Transverse colon (tissue), 4 donors: ENCODE results near the gene FAM174C.

Experiments
- EP300 ChIP-seq: sonication (generic); formaldehyde crosslinking; IDR thresholded peaks from one replicate; pipeline ENCODE4 v1.6.1; 2017; ENCODE audit warnings: antibody characterized with exemption, low read depth
- POLR2AphosphoS5 ChIP-seq, 3 donors: sonication (generic); formaldehyde crosslinking; IDR thresholded peaks; one replicate each; pipeline ENCODE4 v1.6.1; 2016; ENCODE audit warnings: antibody characterized with exemption in 3 of 3
- TF ChIP-seq, protein P1 (sequence below), 5 experiments: fragments of 200-600 bp in 3 of 5; fragments of 450-650 bp in 2 of 5; sonication (generic) in 3 of 5; IDR thresholded peaks; 1 replicate in 2 of 5; 2 replicates in 3 of 5; pipeline ENCODE4 v1.5.1; 2016 to 2017; ENCODE audit warnings: antibody characterized with exemption in 5 of 5, inconsistent platforms in 3 of 5, mild to moderate bottlenecking in 2 of 5, moderate library complexity in 1 of 5

DNA sequence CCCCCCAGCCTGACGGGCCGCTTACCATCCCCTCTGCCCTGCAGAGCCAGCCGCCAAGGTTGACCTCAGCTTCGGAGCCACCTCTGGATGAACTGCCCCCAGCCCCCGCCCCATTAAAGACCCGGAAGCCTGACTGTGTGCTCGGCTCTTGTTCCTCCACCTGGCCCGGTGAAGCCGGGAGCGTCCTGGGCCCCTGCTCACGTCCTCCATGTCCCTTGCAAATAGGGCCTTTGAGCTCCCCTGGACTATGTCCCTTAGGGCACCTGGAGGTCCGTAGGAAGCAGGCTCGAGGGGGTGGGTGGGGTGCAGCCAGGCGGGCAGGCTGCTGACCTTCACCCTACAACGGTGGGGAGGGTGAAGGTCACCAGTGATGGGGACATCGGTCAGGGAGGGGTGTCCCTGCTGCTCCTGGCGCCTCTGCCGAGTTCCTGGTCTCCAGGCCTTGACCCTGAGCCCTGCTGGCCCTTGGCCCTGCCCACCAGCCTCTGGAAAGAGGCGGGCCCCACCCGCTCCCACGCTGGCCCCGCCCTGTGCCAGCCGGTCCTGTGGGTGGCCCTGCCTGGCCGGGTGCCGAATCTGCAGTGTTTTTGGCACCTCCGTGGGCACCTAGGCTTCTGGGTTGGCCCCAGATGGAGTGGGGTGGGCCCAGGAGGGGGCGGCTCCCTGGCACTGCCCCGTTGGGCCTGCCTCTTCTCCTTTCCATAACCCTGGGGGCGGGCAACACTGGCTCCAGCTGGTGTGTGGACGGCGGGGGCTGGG lies 30.5 kb upstream of the FAM174C start:
- TF ChIP-seq, protein P1, sequence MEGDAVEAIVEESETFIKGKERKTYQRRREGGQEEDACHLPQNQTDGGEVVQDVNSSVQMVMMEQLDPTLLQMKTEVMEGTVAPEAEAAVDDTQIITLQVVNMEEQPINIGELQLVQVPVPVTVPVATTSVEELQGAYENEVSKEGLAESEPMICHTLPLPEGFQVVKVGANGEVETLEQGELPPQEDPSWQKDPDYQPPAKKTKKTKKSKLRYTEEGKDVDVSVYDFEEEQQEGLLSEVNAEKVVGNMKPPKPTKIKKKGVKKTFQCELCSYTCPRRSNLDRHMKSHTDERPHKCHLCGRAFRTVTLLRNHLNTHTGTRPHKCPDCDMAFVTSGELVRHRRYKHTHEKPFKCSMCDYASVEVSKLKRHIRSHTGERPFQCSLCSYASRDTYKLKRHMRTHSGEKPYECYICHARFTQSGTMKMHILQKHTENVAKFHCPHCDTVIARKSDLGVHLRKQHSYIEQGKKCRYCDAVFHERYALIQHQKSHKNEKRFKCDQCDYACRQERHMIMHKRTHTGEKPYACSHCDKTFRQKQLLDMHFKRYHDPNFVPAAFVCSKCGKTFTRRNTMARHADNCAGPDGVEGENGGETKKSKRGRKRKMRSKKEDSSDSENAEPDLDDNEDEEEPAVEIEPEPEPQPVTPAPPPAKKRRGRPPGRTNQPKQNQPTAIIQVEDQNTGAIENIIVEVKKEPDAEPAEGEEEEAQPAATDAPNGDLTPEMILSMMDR (IDR thresholded peaks at IDR 0.05) = peak in 2 of 5 experiments; percentile 1 to 2
- peak; percentile 38 for TF ChIP-seq EP300
- peak in 2 of 3 donors; percentile 44 to 67 for TF ChIP-seq POLR2AphosphoS5 (IDR thresholded peaks at IDR 0.05)
